PC-3 (cell line): ENCODE measurements around the gene N4BP2L2. TPM values are rescaled to one million over a fixed set of nuclear protein-coding genes. Genes with fewer than 3 reads are reported as not detected.

Experiments used
- ATAC-seq: fragments of 200-7000 bp; cut with Tn5 transposase; 2 replicates; pipeline ENCODE4 v1.9.1; 2020; ENCODE audit warnings: mild to moderate bottlenecking, moderate library complexity
- BruUV-seq: library from RNA; stranded (reverse); fragments of 400-500 nt; replicated peaks from 2 replicates; lab custom pipeline; 2021; lab: Mats Ljungman, UMichigan
- CTCF ChIA-PET: fragments of 300-600 bp; sonication (Branson Sonifier 250); formaldehyde crosslinking; loops from one replicate; lab custom pipeline; 2022; ENCODE audit warnings: antibody characterized with exemption; lab: Charles Lee
- POLR2A ChIA-PET: fragments of 300-600 bp; sonication (Branson Sonifier 250); formaldehyde crosslinking; loops from one replicate; lab custom pipeline; 2022; ENCODE audit warnings: antibody characterized with exemption; ENCODE audit not compliant: unreplicated experiment; lab: Charles Lee
- DNase-seq: peaks from one replicate; pipeline ENCODE4 v3.0.0-alpha.2; 2015
- H2AFZ ChIP-seq: fragments of 300-600 bp; sonication (generic); 2 replicates; pipeline ENCODE4 v1.6.0; 2016; ENCODE audit warnings: antibody characterized with exemption, low read length
- H3F3A ChIP-seq: fragments of 300-600 bp; sonication (generic); one replicate; pipeline ENCODE4 v1.6.0; 2017; ENCODE audit warnings: antibody characterized with exemption, low read length, control low read depth, mild to moderate bottlenecking; ENCODE audit not compliant: unreplicated experiment
- H3K27ac ChIP-seq: fragments of 300-600 bp; sonication (generic); 2 replicates; pipeline ENCODE4 v1.5.1; 2016; ENCODE audit warnings: mild to moderate bottlenecking, low read length
- H3K27me3 ChIP-seq: fragments of 300-600 bp; sonication (generic); 2 replicates; pipeline ENCODE4 v1.6.1; 2016; ENCODE audit warnings: low read length, mixed read lengths
- H3K36me3 ChIP-seq: fragments of 300-600 bp; sonication (generic); 2 replicates; pipeline ENCODE4 v1.6.1; 2016; ENCODE audit warnings: low read depth, mixed run types, low read length, mixed read lengths
- H3K4me1 ChIP-seq: fragments of 300-600 bp; sonication (generic); 2 replicates; pipeline ENCODE4 v1.5.1; 2016; ENCODE audit warnings: low read length; ENCODE audit not compliant: insufficient read depth
- H3K4me2 ChIP-seq: fragments of 300-600 bp; sonication (generic); 2 replicates; pipeline ENCODE4 v1.6.0; 2016; ENCODE audit warnings: low read length
- H3K4me3 ChIP-seq: fragments of 300-600 bp; sonication (generic); 2 replicates; pipeline ENCODE4 v1.5.1; 2016; ENCODE audit warnings: mild to moderate bottlenecking, low read length, mixed read lengths
- H3K79me2 ChIP-seq: fragments of 300-600 bp; sonication (generic); 2 replicates; pipeline ENCODE4 v1.6.1; 2017; ENCODE audit warnings: low read length, mixed read lengths
- H3K9ac ChIP-seq: fragments of 300-600 bp; sonication (generic); 2 replicates; pipeline ENCODE4 v1.6.0; 2016; ENCODE audit warnings: mild to moderate bottlenecking, low read length
- H3K9me2 ChIP-seq: fragments of 300-600 bp; sonication (generic); replicated peaks from 2 replicates; pipeline ENCODE4 v1.6.1; 2016; ENCODE audit warnings: mixed run types, low read length, mixed read lengths
- H3K9me3 ChIP-seq: fragments of 300-600 bp; sonication (generic); 2 replicates; pipeline ENCODE4 v1.6.1; 2016; ENCODE audit warnings: low read length, mixed read lengths
- H4K20me1 ChIP-seq: fragments of 300-600 bp; sonication (generic); 2 replicates; pipeline ENCODE4 v1.6.1; 2016; ENCODE audit warnings: low read length, mixed read lengths
- EZH2 ChIP-seq: fragments of 300-600 bp; sonication (generic); IDR thresholded peaks from one replicate; pipeline ENCODE4 v1.6.1; 2017; ENCODE audit warnings: antibody characterized with exemption, mild to moderate bottlenecking, low read length; ENCODE audit not compliant: unreplicated experiment
- EZH2phosphoT487 ChIP-seq: fragments of 300-600 bp; sonication (generic); IDR thresholded peaks from 2 replicates; pipeline ENCODE4 v1.6.1; 2018; ENCODE audit warnings: mild to moderate bottlenecking, antibody characterized with exemption, low read length, borderline replicate concordance
- intact Hi-C: fragments of 100-400 bp; cut with micrococcal nuclease; formaldehyde crosslinking; loops from 2 replicates; pipeline ENCODE4 v1.9.0; 2023
- total RNA-seq: library from RNA; depleted of rRNA; stranded (reverse); fragments of >200 nt; gene quantifications from 2 replicates; pipeline ENCODE4 v1.2.3, GENCODE V29; 2014
- TF ChIP-seq, protein P1 (sequence below): fragments of 300-600 bp; sonication (generic); conservative IDR thresholded peaks from 2 replicates; pipeline ENCODE4 v1.5.1; 2017; ENCODE audit warnings: antibody characterized with exemption, low read depth, mild to moderate bottlenecking, low read length

The N4BP2L2 gene
- total RNA-seq, 1 experiment from 2014 or later: 51.4 TPM

DNA sequence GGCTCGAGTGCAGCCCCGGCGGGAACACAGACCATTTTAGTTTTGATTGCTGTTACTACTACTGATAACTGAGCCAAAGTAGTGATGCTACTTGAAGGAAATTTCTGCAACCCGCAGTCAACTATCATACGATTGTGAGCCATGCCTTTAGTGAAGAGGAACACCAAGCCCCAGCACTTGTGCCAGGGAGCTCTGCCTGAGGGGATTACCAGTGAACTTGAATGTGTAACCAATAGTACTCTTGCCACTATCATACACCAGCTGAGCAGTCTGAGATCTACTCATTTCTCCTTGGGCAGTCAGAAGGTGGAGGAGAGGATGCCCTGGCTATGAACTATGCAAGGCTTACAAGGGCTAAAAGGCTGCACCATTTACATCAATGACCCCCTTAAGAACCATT is 61.7 kb downstream of the N4BP2L2 start:
- CTCF ChIA-PET: no interaction called here

DNA sequence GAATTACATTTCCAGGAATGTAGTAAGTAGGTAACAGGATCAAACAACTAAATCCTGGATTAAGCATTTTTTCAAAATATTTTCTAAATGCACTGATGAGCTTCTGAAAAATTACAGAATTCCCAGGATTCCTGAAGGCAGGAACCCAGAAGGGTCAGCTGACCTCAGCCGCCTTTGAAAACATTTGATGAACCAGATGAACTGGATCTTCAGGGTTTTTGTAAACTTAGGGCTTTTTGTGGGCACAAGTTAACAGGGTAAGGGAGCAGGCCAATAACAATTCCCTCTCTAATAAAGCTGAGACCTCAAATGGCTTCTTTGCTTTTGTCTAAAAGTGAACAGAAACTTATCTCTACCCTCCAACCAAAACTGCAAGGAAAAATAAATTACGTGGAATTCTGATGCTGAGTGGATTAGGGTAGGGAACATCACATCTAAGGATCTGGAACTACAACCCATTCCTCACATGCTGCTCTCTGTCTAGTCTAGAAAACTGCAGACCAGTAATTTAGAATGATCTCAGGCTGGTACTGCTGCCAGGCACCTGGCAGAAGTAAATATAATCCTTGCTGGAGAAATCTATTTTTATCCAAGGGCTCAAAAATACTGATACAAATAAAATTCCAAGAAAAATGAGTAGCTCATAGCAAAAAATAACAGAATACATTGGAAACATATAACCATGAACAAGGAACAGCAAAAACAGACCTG is 62.4 kb downstream of the N4BP2L2 start:
- Histone ChIP-seq H3K27me3 (no peaks in the 10 kb centered on the region), H3K4me2 (peak overlapping the region; percentile 19), H3K9ac (no peak overlapping the region), H3K9me2 (no peaks in the 10 kb centered on the region), H3K36me3 (no peaks in the 10 kb centered on the region), H3F3A (no peaks in the 10 kb centered on the region), H2AFZ (no peak overlapping the region), H3K79me2 (no peaks in the 10 kb centered on the region), H3K4me1 (peaks cover 8% of the 10 kb centered on the region; the same call in 1 of the 2 replicates), H3K4me3 (no peak overlapping the region), H3K27ac (no peak overlapping the region), H4K20me1 (no peaks in the 10 kb centered on the region), H3K9me3 (no peaks in the 10 kb centered on the region)
- DNase-seq (peak; percentile 29), ATAC-seq (no peak)
- ChIA-PET POLR2A (no interaction called here), CTCF (no interaction called here)
- no TSS peak for BruUV-seq
- intact Hi-C loops: no loop called here
- TF ChIP-seq EZH2: no peak

More for the DNA sequence above, 61.7 kb downstream of the N4BP2L2 start:
- no TSS peak for BruUV-seq
- no peak overlapping the region for H3K4me2 ChIP-seq
- POLR2A ChIA-PET: no interaction called here
- H3K9ac ChIP-seq: no peak overlapping the region
- H3K36me3 ChIP-seq: no peaks in the 10 kb centered on the region
- no peaks in the 10 kb centered on the region for H4K20me1 ChIP-seq
- ATAC-seq (no peak), DNase-seq (no peak)
- no peaks in the 10 kb centered on the region for H3K9me3 ChIP-seq
- no peak overlapping the region for H3K4me3 ChIP-seq
- peaks cover 8% of the 10 kb centered on the region; the same call in 1 of the 2 replicates for H3K4me1 ChIP-seq
- no peak overlapping the region for H2AFZ ChIP-seq
- no peaks in the 10 kb centered on the region for H3K27me3 ChIP-seq
- H3K9me2 ChIP-seq: no peaks in the 10 kb centered on the region
- no peaks in the 10 kb centered on the region for H3K79me2 ChIP-seq
- H3K27ac ChIP-seq: no peak overlapping the region
- intact Hi-C loops: no loop called here
- TF ChIP-seq EZH2phosphoT487 (no peak), EZH2 (no peak)
- TF ChIP-seq, protein P1, sequence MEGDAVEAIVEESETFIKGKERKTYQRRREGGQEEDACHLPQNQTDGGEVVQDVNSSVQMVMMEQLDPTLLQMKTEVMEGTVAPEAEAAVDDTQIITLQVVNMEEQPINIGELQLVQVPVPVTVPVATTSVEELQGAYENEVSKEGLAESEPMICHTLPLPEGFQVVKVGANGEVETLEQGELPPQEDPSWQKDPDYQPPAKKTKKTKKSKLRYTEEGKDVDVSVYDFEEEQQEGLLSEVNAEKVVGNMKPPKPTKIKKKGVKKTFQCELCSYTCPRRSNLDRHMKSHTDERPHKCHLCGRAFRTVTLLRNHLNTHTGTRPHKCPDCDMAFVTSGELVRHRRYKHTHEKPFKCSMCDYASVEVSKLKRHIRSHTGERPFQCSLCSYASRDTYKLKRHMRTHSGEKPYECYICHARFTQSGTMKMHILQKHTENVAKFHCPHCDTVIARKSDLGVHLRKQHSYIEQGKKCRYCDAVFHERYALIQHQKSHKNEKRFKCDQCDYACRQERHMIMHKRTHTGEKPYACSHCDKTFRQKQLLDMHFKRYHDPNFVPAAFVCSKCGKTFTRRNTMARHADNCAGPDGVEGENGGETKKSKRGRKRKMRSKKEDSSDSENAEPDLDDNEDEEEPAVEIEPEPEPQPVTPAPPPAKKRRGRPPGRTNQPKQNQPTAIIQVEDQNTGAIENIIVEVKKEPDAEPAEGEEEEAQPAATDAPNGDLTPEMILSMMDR: no peak
- no peaks in the 10 kb centered on the region for H3F3A ChIP-seq

DNA sequence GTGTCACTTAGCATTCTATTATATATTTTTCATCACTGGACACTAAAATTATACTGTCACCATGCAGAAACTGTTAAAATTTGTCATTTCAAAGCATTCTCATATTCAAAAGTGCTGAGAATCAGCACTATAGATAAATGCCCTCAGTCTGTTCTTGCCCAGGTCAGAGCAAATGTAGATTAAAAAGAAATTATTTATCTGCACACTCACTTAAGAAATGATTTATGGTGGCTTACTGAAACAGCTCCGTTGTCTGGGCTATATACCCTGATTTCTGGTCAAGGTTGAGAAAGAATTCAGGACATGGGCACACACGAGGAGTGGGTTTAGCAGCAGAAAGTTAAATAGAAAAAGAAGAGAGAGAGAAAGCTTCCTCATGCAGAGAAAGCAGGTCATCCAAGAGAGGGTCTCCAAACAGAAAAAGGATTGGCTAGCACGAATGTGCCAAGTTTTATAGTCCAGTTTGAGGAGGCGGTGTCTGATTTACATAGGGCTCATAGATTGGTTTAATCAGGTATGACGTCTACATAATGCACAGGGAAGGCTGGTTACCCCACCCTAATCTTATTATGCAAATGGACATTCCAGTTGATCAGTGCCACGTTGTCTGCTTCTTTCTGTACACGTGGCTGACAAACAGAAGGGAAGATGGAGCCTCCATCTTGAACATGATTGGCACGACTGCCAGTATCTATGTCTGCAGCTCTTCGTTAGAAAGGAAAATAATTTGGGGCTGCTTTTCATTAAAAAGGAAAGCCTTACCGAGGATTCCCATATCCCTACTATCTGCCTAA is 63.4 kb downstream of the N4BP2L2 start:
- peaks cover 8% of the 10 kb centered on the region; the same call in 1 of the 2 replicates for H3K4me1 ChIP-seq
- no peaks in the 10 kb centered on the region for H4K20me1 ChIP-seq
- H3K9me3 ChIP-seq: no peaks in the 10 kb centered on the region
- H3K27me3 ChIP-seq: no peaks in the 10 kb centered on the region
- no TSS peak for BruUV-seq
- H3K4me3 ChIP-seq: no peak overlapping the region
- ChIA-PET POLR2A (no interaction called here), CTCF (no interaction called here)
- H3K9me2 ChIP-seq: no peaks in the 10 kb centered on the region
- H2AFZ ChIP-seq: no peak overlapping the region
- H3K36me3 ChIP-seq: no peaks in the 10 kb centered on the region
- no peak overlapping the region for H3K4me2 ChIP-seq
- no peaks in the 10 kb centered on the region for H3F3A ChIP-seq
- H3K9ac ChIP-seq: no peak overlapping the region
- intact Hi-C loops: no loop called here
- DNase-seq (no peak), ATAC-seq (no peak)
- no peak for TF ChIP-seq EZH2
- TF ChIP-seq EZH2phosphoT487: no peak
- TF ChIP-seq, protein P1: no peak
- no peak overlapping the region for H3K27ac ChIP-seq
- H3K79me2 ChIP-seq: no peaks in the 10 kb centered on the region
